ENCODE measurements around the gene HPCA.
A peak's percentile ranks its signal among the peaks of the same experiment; 100 is the strongest.

The HPCA gene

GRCh38 chr1:32890516-32891240 is 4.4 kb downstream of the HPCA start:
- no peak for ATAC-seq

- no peak for ATAC-seq
Measured at GRCh38 chr1:32891241-32891570, 4.9 kb downstream of the HPCA start.

GRCh38 chr1:32891630-32892029 is 5.3 kb downstream of the HPCA start:
- no peak for ATAC-seq

- peak; percentile 44 to 50 for ATAC-seq
Measured at GRCh38 chr1:32892368-32893197, 6.3 kb downstream of the HPCA start.

GRCh38 chr1:32893198-32894018 is 7.1 kb downstream of the HPCA start:
- peak; percentile 10 to 11 for ATAC-seq

- ATAC-seq: no peak
Measured at GRCh38 chr1:32894019-32894600, 7.8 kb downstream of the HPCA start.

- no peak for ATAC-seq
Measured at GRCh38 chr1:32894681-32895080, 8.4 kb downstream of the HPCA start.

GRCh38 chr1:32895325-32896215 is 9.3 kb downstream of the HPCA start:
- no peak for ATAC-seq

- ATAC-seq: no peak
Measured at GRCh38 chr1:32896451-32896850, 10.2 kb downstream of the HPCA start.

GRCh38 chr1:32897082-32898049 is 11.1 kb downstream of the HPCA start:
- ATAC-seq: no peak

- no peak for ATAC-seq
Measured at GRCh38 chr1:32898056-32898455, 11.8 kb downstream of the HPCA start.

GRCh38 chr1:32898958-32899357 is 12.7 kb downstream of the HPCA start:
- ATAC-seq: no peak

- no peak for ATAC-seq
Measured at GRCh38 chr1:32899586-32900296, 13.4 kb downstream of the HPCA start.

GRCh38 chr1:32900371-32900955 is 14.2 kb downstream of the HPCA start:
- no peak for ATAC-seq

- ATAC-seq: peak; percentile 38 to 58
Measured at GRCh38 chr1:32900956-32901822, 14.9 kb downstream of the HPCA start, which contains the start of gene TMEM54. Gene TMEM54, minus strand, starts transcription at chr1:32901389. Its CDS starts 151 bp downstream, at chr1:32901238.

GRCh38 chr1:32901823-32902534 is 15.7 kb downstream of the HPCA start:
- ATAC-seq: no peak

GRCh38 chr1:32902535-32902920 is 16.2 kb downstream of the HPCA start:
- ATAC-seq: no peak

Measured in activated CD4-positive, CD25-positive, alpha-beta regulatory T cell treated with anti-CD3 and anti-CD28 coated beads, Interleukin-2, amount 50 U/mL, for 24 hours (primary cell).